Kidney capillary endothelial cell (primary cell): ENCODE results near the gene UBAP2.

ENCODE experiments used
- DNase-seq: peaks from one replicate; pipeline ENCODE4 v3.0.0-alpha.2; 2018; ENCODE audit warnings: low spot score

The UBAP2 gene

DNA sequence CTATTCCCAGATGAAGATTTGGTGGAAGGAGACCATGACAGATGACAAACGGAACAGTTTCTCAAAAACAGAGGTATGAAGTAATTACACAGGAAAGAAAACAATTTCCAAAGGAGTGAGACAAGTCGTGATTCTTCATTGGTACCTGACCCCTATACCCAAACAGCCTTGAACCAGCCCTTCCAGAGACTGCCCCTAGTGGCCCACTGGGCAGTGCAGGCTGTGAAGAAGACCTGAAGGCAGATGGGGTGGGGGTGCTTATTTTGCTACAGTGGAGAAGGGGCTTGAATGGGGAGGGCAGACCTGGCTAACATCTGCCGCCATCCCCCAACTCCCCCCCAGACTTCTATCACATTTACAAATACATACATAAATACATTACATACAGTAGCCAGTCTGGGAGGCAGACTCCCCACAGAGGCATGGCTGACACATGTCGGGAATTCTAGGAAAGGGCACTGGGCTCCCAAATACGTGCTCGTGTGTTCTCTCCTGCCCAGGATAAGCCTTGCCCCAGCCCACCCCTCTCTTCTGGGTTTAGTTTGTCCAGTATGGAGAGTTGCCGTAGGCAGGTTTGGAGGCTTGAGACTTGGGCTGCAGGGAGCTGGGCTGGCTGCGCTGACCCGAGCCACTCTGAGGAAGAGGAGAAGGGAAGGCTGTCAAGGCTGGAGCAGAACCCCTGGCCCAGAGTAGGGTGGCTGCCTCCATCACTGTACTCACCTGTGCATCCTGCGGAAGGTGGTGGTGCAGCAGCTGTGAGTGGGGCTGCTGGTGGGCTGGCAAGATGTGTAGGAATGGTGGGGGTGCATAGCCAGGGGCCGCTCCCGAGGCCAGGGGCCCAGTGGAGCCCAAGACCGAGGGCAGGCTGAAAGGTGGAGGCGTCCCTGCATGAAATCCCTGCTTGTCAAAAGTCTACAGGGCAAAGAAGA is 126.5 kb downstream of the UBAP2 start:
- peak; percentile 16 for DNase-seq

DNA sequence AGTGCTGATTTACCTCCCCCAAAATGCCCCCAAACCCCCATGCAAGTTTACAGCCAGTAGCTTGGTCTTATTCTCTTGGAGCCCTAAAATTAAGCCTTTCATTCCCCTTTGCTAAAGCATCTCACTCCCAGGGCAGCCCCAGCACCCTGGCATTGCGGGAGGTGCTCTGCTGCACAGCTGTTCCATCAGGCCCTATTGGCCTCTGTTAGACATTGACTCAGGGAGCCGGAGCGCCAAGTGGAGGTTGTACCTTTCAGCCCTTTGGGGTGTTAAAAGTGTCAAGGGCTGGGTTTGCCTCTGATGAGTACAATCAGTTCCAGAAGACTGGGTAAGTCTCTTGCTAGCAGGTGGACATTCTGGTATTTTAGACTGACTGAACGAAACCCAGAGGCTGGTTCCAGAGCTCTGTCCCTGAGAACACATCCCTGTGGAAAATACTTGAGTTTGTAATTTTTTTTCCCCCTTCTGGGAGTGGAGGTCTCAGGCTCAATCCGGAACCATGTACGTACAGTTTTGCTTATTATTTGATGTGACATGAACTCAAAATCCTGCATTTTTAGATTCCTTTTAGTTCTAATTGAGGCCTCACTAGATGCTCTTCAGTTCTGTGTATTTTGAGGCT is 129.3 kb downstream of the UBAP2 start:
- DNase-seq, result no peak

DNA sequence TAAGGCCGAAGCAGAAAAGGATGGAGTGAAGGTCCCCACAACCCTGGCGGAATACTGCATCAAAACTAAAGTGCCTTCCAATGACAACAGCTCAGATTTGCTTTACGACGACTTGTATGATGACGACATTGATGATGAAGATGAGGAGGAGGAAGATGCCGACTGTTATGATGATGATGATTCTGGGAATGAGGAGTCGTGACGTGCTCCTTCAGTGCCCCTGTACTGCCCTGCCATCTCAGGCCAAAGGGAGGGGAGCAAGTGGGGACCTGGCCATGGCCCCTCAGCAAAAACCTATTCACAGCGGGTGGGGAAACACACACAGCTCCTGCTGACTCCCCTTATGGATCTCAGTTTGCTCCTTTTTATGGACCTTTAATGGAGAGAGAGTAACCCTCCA is 131.7 kb downstream of the UBAP2 start:
- no peak for DNase-seq

- DNase-seq, result no peak
These were observed 133.6 kb downstream of the UBAP2 start for GRCh38 chr9:33914887-33915628.

GRCh38 chr9:33913541-33913940 is 135.1 kb downstream of the UBAP2 start:
- no peak for DNase-seq

GRCh38 chr9:33908749-33909148 is 139.9 kb downstream of the UBAP2 start:
- no peak for DNase-seq

DNA sequence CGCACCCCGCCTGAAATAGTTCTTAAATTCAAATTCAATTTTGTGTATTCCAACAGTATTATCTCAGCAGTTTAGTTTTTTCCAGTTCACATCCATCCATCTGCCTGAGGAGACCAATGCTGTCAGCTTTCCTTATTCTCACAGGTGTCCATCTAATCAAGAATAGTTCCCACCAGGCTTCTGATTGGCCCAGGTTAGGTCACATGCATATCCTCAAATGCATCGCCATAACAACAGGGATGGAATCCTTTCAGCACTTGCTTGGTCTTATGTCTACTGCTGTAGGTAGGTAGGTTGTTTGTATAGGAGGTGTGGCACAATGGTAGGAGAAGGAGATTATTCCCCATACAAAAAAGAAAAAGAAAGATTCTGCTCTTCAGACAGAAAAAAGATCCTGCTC is 140.6 kb downstream of the UBAP2 start:
- DNase-seq, result no peak

GRCh38 chr9:33907347-33907746 is 141.3 kb downstream of the UBAP2 start:
- no peak for DNase-seq

GRCh38 chr9:33906769-33907168 is 141.9 kb downstream of the UBAP2 start:
- no peak for DNase-seq

GRCh38 chr9:33905137-33905536 is 143.6 kb downstream of the UBAP2 start:
- no peak for DNase-seq

- DNase-seq, result no peak
These were observed 145.4 kb downstream of the UBAP2 start for GRCh38 chr9:33903157-33903780.

DNA sequence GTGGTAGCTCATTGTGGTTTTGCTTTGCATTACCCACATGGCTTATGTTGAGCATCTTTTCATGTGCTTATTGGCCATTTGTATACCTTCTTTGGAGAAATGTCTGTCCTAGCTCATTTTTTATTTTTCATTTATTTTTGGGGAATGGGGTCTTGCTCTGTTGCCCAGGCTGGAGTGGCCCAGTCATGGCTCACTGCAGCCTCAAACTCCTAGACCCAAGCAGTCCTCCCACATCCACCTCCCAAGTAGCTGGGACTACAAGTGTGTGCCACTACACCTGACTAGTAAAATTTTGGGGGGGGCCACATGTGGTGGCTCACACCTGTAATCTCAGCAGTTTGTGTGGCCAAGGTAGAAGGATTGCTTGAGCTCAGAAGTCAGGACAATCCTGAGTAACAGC is 154.4 kb downstream of the UBAP2 start:
- no peak for DNase-seq

- no peak for DNase-seq
These were observed 154.8 kb downstream of the UBAP2 start for GRCh38 chr9:33893861-33894260.

DNA sequence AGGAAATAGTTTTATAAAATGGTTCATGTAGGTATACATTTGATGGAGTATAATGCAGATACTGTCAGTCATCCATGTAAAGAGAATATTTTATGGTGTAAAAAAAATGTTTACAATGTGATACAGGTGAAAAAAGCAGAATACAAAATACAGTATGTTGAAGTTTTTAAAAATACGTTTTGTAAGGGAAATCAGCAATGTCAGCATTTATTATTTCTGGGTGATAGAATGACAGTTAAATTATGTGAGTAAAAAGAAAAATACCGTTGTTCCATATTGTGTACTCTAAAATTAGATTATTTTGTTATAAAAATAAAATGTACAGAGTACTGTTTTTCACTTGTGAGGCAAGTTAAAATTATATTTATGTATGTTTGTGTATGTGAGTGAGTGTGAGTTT is 162.7 kb downstream of the UBAP2 start:
- DNase-seq, result no peak

GRCh38 chr9:33884856-33885701 is 163.6 kb downstream of the UBAP2 start:
- DNase-seq, result peak; percentile 55

GRCh38 chr9:33881635-33882034 is 167.1 kb downstream of the UBAP2 start:
- no peak for DNase-seq

- no peak for DNase-seq
These were observed 168.2 kb downstream of the UBAP2 start for GRCh38 chr9:33880211-33881089.

- no peak for DNase-seq
These were observed 169.9 kb downstream of the UBAP2 start for GRCh38 chr9:33878691-33879366.

- no peak for DNase-seq
These were observed 170.8 kb downstream of the UBAP2 start for GRCh38 chr9:33877727-33878489.
